KMS-11 (cell line): ENCODE data around the gene SCPEP1.

ENCODE experiments used
- H2AFZ ChIP-seq: fragments of 200-600 bp; sonication (generic); 2 replicates; pipeline ENCODE4 v1.6.1; 2016; ENCODE audit warnings: antibody characterized with exemption, mixed run types, low read depth
- H3K27ac ChIP-seq: fragments of 200-600 bp; sonication (generic); 2 replicates; pipeline ENCODE4 v1.6.1; 2016; ENCODE audit warnings: mild to moderate bottlenecking, mixed run types
- H3K27me3 ChIP-seq: fragments of 200-600 bp; sonication (generic); 2 replicates; pipeline ENCODE4 v1.6.1; 2017; ENCODE audit warnings: mild to moderate bottlenecking, low read depth, mixed run types, moderate library complexity; ENCODE audit not compliant: insufficient read depth
- H3K36me3 ChIP-seq: fragments of 200-600 bp; sonication (generic); 2 replicates; pipeline ENCODE4 v1.6.1; 2017; ENCODE audit warnings: mild to moderate bottlenecking, mixed run types; ENCODE audit not compliant: insufficient read depth
- H3K4me1 ChIP-seq: fragments of 200-600 bp; sonication (generic); 2 replicates; pipeline ENCODE4 v1.6.1; 2016; ENCODE audit warnings: mild to moderate bottlenecking, low read depth, mixed run types; ENCODE audit not compliant: poor library complexity, severe bottlenecking
- H3K4me2 ChIP-seq: fragments of 200-600 bp; sonication (generic); 2 replicates; pipeline ENCODE4 v1.7.0; 2016; ENCODE audit warnings: mild to moderate bottlenecking, mixed run types
- H3K4me3 ChIP-seq: fragments of 200-600 bp; sonication (generic); IDR thresholded peaks from 2 replicates; pipeline ENCODE4 v1.6.1; 2017; ENCODE audit warnings: low read depth, low read length, mixed read lengths; ENCODE audit not compliant: insufficient read depth
- H3K79me2 ChIP-seq: fragments of 200-600 bp; sonication (generic); 2 replicates; pipeline ENCODE4 v1.6.1; 2016; ENCODE audit warnings: low read depth, mixed run types; ENCODE audit not compliant: insufficient read depth
- H3K9ac ChIP-seq: fragments of 200-600 bp; sonication (generic); 2 replicates; pipeline ENCODE4 v1.6.1; 2016; ENCODE audit warnings: mild to moderate bottlenecking, mixed run types
- H4K20me1 ChIP-seq: fragments of 200-600 bp; sonication (generic); 2 replicates; pipeline ENCODE4 v1.6.1; 2016; ENCODE audit warnings: mild to moderate bottlenecking, mixed run types; ENCODE audit not compliant: insufficient read depth
- CTCF ChIP-seq: fragments of 200-600 bp; sonication (generic); conservative IDR thresholded peaks from 2 replicates; pipeline ENCODE4 v1.6.1; 2017; ENCODE audit warnings: low read depth, mild to moderate bottlenecking, antibody characterized with exemption, low read length, moderate library complexity, mixed read lengths

SCPEP1 gene

GRCh38 chr17:57044976-57045867, 67.3 kb downstream of the SCPEP1 start:
- Histone ChIP-seq H3K4me1 (peaks cover 10% of the 10 kb centered on the region), H3K27ac (no peak overlapping the region), H2AFZ (no peak overlapping the region), H4K20me1 (no peaks in the 10 kb centered on the region), H3K27me3 (no peaks in the 10 kb centered on the region), H3K36me3 (no peaks in the 10 kb centered on the region), H3K4me3 (no peak overlapping the region), H3K79me2 (no peaks in the 10 kb centered on the region), H3K9ac (no peak overlapping the region), H3K4me2 (no peak overlapping the region)
- no peak for TF ChIP-seq CTCF

GRCh38 chr17:57045868-57046704, 68.2 kb downstream of the SCPEP1 start:
- Histone ChIP-seq H3K9ac (peak overlapping the region; percentile 39; the same call in 1 of the 2 replicates), H3K27ac (no peak overlapping the region), H4K20me1 (no peaks in the 10 kb centered on the region), H3K4me1 (peaks cover 10% of the 10 kb centered on the region), H3K79me2 (no peaks in the 10 kb centered on the region), H3K27me3 (no peaks in the 10 kb centered on the region), H3K36me3 (no peaks in the 10 kb centered on the region), H3K4me3 (no peak overlapping the region), H3K4me2 (peak overlapping the region; percentile 81), H2AFZ (peak overlapping the region; percentile 85)
- TF ChIP-seq CTCF, result no peak

- no peak for TF ChIP-seq CTCF
- Histone ChIP-seq H3K9ac (peak overlapping the region; percentile 39; the same call in 1 of the 2 replicates), H3K79me2 (no peaks in the 10 kb centered on the region), H3K4me3 (no peak overlapping the region), H3K27ac (no peak overlapping the region), H2AFZ (peak overlapping the region; percentile 85), H3K4me1 (peaks cover 10% of the 10 kb centered on the region), H4K20me1 (no peaks in the 10 kb centered on the region), H3K36me3 (no peaks in the 10 kb centered on the region), H3K4me2 (peak overlapping the region; percentile 81), H3K27me3 (no peaks in the 10 kb centered on the region)
Measured at GRCh38 chr17:57046749-57047148, 68.8 kb downstream of the SCPEP1 start.

GRCh38 chr17:57048096-57048495, 70.2 kb downstream of the SCPEP1 start:
- H3K4me2 ChIP-seq, result no peak overlapping the region
- no peak overlapping the region for H3K27ac ChIP-seq
- no peaks in the 10 kb centered on the region for H3K36me3 ChIP-seq
- TF ChIP-seq CTCF, result no peak
- no peak overlapping the region for H3K9ac ChIP-seq
- H2AFZ ChIP-seq, result no peak overlapping the region
- no peaks in the 10 kb centered on the region for H3K27me3 ChIP-seq
- no peak overlapping the region for H3K4me3 ChIP-seq
- H3K79me2 ChIP-seq, result no peaks in the 10 kb centered on the region
- peaks cover 10% of the 10 kb centered on the region for H3K4me1 ChIP-seq
- no peaks in the 10 kb centered on the region for H4K20me1 ChIP-seq
